ENCODE measurements around the gene FRMPD4. TPM values are rescaled to one million over a fixed set of nuclear protein-coding genes. Genes with fewer than 3 reads are reported as not detected.

The FRMPD4 gene
- total RNA-seq, 1 experiment from 2014 or later = 1.4 TPM

DNA sequence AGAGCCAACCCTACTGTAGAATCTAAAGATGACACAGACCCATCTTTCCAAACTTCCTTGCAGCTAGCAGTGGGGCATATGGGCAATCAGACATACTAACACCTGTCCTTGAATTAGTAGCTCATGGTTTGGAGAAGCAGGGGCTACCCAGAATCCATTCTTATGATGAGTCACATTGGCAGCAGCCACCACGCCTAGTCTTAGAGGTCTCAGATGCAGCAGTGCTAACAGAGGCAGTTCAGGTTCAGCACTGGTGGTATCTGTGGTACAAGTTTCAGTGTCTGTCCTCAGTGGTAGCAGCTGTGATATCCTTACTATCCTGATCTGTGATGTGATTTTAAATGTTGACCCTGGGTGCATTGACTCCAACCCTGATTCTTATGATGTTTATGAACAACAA, 68.1 kb downstream of the FRMPD4 start:
- TF ChIP-seq ZNF219 (CRISPR knock-in tag; IDR thresholded peaks at IDR 0.05; ENCODE audit: borderline replicate concordance) (no peak), ATF3 (CRISPR knock-in tag; conservative IDR thresholded peaks at IDR 0.05) (no peak), CREB1 (CRISPR knock-in tag; IDR thresholded peaks at IDR 0.05) (no peak), OVOL2 (CRISPR knock-in tag; IDR thresholded peaks at IDR 0.05; ENCODE audit: borderline replicate concordance) (no peak), SMAD4 (CRISPR knock-in tag; IDR thresholded peaks at IDR 0.05) (no peak), MXD4 (CRISPR knock-in tag; IDR thresholded peaks at IDR 0.05; ENCODE audit: borderline replicate concordance) (no peak), FOXP4 (CRISPR knock-in tag; IDR thresholded peaks at IDR 0.05) (no peak), NR1H2 (CRISPR knock-in tag; IDR thresholded peaks at IDR 0.05) (no peak), ESRRA (CRISPR knock-in tag; IDR thresholded peaks at IDR 0.05; ENCODE audit: borderline replicate concordance) (no peak)
- TF ChIP-seq, protein P1, sequence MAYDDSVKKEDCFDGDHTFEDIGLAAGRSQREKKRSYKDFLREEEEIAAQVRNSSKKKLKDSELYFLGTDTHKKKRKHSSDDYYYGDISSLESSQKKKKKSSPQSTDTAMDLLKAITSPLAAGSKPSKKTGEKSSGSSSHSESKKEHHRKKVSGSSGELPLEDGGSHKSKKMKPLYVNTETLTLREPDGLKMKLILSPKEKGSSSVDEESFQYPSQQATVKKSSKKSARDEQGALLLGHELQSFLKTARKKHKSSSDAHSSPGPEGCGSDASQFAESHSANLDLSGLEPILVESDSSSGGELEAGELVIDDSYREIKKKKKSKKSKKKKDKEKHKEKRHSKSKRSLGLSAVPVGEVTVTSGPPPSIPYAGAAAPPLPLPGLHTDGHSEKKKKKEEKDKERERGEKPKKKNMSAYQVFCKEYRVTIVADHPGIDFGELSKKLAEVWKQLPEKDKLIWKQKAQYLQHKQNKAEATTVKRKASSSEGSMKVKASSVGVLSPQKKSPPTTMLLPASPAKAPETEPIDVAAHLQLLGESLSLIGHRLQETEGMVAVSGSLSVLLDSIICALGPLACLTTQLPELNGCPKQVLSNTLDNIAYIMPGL (CRISPR knock-in tag; IDR thresholded peaks at IDR 0.05) = no peak
- H3K9me3 Mint-ChIP-seq = no peaks in the 10 kb centered on the region
- H3K4me1 Mint-ChIP-seq = peaks cover 5% of the 10 kb centered on the region; the same call in 1 of the 2 replicates
- no peaks in the 10 kb centered on the region for H3K36me3 Mint-ChIP-seq
- CTCF ChIA-PET = no interaction called here
- H3K4me3 Mint-ChIP-seq = no peak overlapping the region
- DNase-seq (ENCODE audit: low spot score) (no peak), ATAC-seq (no peak)
- H3K27me3 Mint-ChIP-seq (ENCODE audit: low read depth) = no peaks in the 10 kb centered on the region
- H3K27ac Mint-ChIP-seq = no peak overlapping the region
- POLR2A ChIA-PET = no interaction called here

DNA sequence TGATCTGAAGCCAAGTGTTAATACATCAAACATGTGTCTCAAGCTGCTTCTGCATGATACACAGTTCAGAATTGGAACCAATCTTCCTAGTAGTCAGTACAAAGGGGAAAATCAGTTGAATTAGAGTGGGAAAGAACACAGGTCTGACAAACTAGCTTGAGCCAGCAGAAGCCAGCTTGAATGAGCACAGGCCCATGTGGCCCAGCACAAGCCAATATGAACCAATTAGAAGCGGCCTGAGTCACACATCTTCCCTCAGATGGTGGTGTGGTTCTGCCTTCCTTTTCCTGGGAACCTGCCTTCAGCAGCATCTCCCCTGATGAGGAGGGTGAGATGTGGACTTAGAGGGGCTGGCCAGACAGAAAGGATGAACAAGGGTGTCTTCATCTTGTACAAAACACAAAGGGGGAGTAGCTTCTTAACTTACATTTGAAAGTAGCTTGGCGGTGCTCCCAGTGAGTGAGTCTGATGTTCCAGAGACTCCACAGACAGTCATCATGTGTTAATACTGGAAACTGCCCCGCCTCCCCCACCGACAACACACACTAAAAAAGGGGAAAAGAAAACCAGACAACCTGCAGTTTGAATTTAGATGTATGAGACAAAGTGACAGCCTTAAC, 72.0 kb downstream of the FRMPD4 start:
- Mint-ChIP-seq H3K4me1 (peaks cover 5% of the 10 kb centered on the region; the same call in 1 of the 2 replicates), H3K27me3 (ENCODE audit: low read depth) (no peaks in the 10 kb centered on the region), H3K9me3 (no peaks in the 10 kb centered on the region), H3K27ac (no peak overlapping the region), H3K36me3 (no peaks in the 10 kb centered on the region), H3K4me3 (no peak overlapping the region)
- no peak; the same call in none of the 2 replicates for ATAC-seq
- CTCF ChIA-PET = no interaction called here
- no peak for DNase-seq (ENCODE audit: low spot score)
- POLR2A ChIA-PET = no interaction called here
- TF ChIP-seq USF1 (CRISPR knock-in tag; IDR thresholded peaks at IDR 0.05) (no peak), PRRX2 (CRISPR knock-in tag; IDR thresholded peaks at IDR 0.05) (no peak), FOXJ3 (CRISPR knock-in tag; IDR thresholded peaks at IDR 0.05; ENCODE audit: borderline replicate concordance) (no peak), FOXP4 (CRISPR knock-in tag; IDR thresholded peaks at IDR 0.05) (no peak), ZNF671 (CRISPR knock-in tag; IDR thresholded peaks at IDR 0.05) (no peak), FOXP1 (CRISPR knock-in tag; IDR thresholded peaks at IDR 0.05; ENCODE audit: borderline replicate concordance) (no peak), CREB1 (CRISPR knock-in tag; IDR thresholded peaks at IDR 0.05) (no peak), SOX15 (CRISPR knock-in tag; IDR thresholded peaks at IDR 0.05) (no peak), MAX (CRISPR knock-in tag; IDR thresholded peaks at IDR 0.05) (no peak), RELA (CRISPR knock-in tag; IDR thresholded peaks at IDR 0.05; ENCODE audit: borderline replicate concordance) (no peak), NFE2L1 (CRISPR knock-in tag; IDR thresholded peaks at IDR 0.05) (no peak), ESRRA (CRISPR knock-in tag; IDR thresholded peaks at IDR 0.05; ENCODE audit: borderline replicate concordance) (no peak), JAZF1 (CRISPR knock-in tag; IDR thresholded peaks at IDR 0.05) (no peak)
- TF ChIP-seq, protein P2, sequence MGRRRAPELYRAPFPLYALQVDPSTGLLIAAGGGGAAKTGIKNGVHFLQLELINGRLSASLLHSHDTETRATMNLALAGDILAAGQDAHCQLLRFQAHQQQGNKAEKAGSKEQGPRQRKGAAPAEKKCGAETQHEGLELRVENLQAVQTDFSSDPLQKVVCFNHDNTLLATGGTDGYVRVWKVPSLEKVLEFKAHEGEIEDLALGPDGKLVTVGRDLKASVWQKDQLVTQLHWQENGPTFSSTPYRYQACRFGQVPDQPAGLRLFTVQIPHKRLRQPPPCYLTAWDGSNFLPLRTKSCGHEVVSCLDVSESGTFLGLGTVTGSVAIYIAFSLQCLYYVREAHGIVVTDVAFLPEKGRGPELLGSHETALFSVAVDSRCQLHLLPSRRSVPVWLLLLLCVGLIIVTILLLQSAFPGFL (CRISPR knock-in tag; IDR thresholded peaks at IDR 0.05; ENCODE audit: borderline replicate concordance) = no peak
- TF ChIP-seq, protein P3, sequence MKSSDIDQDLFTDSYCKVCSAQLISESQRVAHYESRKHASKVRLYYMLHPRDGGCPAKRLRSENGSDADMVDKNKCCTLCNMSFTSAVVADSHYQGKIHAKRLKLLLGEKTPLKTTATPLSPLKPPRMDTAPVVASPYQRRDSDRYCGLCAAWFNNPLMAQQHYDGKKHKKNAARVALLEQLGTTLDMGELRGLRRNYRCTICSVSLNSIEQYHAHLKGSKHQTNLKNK (CRISPR knock-in tag; IDR thresholded peaks at IDR 0.05) = no peak

Measured in WTC11 (cell line).